HG02623 (cell line): ENCODE measurements around the gene ABCC10.

Experiments
- ATAC-seq: cut with Tn5 transposase; IDR thresholded peaks from one replicate; pipeline ENCODE4 v1.9.1; 2021; ENCODE audit warnings: moderate library complexity; ENCODE audit not compliant: unreplicated experiment

Gene ABCC10

DNA sequence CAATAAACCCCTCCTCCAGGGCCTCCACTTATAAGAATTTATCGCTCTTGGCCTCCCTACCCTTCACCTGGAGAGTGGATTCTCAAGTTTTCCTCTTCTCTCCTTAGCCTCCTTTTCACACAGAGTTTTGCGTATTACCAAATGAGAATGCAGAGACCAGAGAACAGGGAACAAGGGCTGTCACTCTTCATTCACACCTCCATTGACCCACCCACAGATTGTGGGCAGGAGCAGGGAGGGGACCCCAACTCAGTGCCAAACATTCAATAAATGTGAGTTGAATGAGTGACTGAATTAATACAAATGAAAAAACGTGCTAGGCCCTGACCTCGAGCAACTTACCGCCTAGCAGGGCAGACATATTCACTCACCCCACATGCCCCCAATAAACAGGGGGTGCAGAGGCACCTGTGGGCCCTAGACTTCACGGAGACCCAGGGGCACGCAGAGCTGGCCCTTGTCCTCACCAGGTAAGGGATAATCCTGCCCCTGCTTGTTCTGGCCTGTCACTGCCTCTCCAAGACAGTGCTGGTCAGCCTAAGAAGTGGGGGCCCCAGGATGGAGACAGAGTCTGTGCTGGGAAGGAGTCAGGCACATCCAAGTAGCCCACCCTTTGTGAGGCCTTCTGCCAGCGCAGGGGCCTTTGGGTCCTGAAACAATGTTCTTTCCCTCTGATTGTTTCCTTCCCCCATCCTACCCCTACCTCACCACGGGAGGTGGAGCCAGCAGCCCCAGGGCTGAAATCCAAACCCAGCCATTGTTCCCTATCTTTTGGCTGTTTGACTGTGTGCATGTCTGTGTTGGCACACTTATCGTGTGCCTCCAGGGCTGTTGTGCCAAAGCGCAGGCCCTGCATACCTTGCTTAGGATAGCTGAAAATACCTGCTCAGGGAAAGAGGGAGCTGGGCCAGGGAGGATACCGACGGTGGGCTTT is 41.7 kb downstream of the ABCC10 start:
- no peak for ATAC-seq

DNA sequence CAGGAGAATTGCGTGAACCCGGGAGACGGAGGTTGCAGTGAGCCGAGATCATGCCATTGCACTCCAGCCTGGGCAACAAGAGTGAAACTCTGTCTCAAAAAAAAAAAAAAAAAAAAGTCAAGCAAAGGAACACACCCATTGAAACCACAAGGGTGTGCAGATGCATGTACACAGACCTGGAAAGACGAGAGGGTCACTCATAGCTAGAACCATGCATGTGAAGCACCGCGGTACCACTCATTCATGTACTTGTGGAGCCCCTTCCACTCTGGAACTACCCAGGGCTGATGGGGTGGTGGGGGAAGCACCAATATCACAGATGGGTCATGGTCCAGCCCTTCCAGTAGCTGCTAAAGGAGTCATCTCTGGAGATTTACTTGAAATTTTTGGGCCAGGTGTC is 42.6 kb downstream of the ABCC10 start:
- no peak for ATAC-seq

DNA sequence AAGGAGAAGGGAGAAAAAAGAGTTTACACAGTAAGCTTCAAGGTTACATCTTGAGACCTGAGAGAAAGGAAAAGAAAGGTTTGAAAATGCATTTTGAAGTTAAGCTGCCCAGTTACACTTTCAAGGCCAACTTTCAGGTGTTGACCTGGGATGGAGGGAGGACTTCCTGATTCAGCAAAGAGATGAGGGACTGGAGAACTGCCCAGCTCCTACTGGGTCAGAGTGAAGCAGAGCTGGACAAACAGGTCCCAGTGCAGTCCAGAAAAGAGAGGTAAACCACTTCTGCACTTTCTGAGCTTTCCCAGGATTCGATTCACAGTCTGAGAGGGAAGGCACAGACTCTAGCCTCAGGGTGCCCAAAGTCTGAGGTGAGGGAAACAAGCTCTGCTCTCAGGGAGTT is 44.1 kb downstream of the ABCC10 start:
- ATAC-seq, result no peak

DNA sequence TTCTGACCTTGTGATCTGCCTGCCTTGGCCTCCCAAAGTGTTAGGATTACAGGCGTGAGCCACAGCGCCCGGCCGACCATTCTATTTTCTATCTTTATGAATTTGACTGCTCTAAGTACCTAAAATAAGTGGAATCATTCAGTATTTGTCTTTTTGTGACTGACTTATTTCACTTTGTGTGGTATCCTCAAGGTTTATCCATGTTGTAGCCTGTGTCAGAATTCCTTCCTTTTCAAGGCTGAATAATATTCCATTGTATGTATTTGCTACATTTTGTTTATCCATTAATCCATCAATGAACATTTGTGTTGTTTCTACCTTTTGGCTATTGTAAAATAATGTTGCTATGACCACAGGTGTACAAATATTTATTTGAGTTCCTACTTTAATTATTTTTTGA is 45.2 kb downstream of the ABCC10 start:
- no peak for ATAC-seq

- ATAC-seq, result no peak
Measured at GRCh38 chr6:43475516-43475915, 48.2 kb downstream of the ABCC10 start.

- no peak for ATAC-seq
Measured at GRCh38 chr6:43476746-43477145, 49.4 kb downstream of the ABCC10 start.

DNA sequence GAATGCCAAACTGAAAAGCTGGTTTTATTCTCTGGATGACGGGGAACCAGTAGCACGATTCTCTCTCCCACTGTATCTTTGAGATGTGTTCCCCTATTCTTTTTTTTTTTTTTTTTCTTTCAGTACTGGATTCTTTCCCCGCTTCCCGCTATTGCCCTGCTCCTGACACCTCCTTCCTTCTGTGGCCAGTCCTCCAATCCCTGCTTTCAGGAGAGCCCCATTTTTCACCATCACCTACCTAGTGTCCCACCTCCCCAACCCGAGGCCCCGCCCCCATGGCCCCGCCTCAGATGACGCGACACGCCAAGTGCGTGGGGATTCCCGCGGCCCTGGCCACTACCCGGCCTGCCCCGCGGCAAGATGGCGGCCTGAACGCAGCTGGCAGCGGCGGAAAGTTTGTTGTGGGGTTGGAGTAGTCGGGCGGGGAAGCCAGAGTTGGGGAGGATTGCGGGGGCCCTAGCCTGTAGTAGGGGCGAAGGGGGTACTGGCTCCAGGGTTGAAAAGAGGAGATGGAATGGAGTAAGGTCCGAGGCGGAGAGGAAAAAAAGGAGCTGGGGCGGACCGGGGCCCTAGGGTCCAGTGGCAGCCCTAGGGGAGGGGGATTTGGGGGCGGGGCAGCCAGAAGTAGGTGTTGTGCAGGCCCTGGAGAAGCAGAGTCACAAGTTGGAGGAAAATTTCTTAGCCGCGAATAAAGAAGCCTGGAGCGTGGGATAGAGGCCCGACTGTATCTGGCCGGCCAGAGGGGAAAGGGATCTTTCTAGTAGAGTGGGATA is 50.1 kb downstream of the ABCC10 start, which contains the start of gene TJAP1:
Gene TJAP1 (plus strand): TSS at position 336 of the 773 bp plus-strand sequence. CDS start 21,432 bp downstream, outside the sequence.
- peak; percentile 99 for ATAC-seq

DNA sequence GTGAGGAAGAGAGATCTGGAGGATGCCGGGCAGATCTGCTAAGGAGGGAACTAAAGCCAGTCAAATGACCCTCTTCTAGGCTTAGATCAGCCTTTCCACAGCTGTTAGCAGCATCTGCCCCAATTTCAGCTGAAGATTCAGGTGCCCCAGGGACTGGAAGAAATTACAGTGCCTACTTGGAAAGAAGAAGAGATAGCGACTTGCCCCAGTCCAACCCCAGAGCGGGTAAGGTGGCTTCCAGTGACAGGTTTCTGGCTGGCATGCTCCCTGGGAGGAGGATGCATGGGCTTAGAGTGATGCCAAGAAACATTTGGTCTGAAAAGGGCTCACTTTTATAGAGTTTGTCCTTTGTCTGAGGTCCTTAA is 50.6 kb downstream of the ABCC10 start:
- ATAC-seq, result no peak

DNA sequence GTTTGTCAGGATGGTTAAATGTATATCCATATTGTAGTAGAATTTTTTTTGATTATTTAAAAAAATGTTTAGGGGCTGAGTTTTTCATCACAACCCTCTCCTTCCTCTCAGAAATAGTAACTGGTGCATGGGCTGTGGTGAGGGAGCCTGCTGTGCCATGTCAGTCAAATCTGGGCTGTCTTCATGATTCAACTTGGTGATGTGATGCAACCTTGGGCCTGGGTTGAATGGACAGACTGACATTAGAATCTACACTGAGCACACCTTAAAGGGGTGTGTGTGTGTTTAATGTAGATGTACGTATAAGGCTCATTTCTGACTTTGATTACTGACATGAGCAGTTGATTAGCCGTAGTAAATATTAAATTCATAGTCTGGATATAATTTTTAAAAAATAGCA is 53.7 kb downstream of the ABCC10 start:
- no peak for ATAC-seq

GRCh38 chr6:43481591-43482236 is 54.4 kb downstream of the ABCC10 start:
- ATAC-seq, result no peak

- ATAC-seq, result no peak
Measured at GRCh38 chr6:43488667-43489276, 61.4 kb downstream of the ABCC10 start.

DNA sequence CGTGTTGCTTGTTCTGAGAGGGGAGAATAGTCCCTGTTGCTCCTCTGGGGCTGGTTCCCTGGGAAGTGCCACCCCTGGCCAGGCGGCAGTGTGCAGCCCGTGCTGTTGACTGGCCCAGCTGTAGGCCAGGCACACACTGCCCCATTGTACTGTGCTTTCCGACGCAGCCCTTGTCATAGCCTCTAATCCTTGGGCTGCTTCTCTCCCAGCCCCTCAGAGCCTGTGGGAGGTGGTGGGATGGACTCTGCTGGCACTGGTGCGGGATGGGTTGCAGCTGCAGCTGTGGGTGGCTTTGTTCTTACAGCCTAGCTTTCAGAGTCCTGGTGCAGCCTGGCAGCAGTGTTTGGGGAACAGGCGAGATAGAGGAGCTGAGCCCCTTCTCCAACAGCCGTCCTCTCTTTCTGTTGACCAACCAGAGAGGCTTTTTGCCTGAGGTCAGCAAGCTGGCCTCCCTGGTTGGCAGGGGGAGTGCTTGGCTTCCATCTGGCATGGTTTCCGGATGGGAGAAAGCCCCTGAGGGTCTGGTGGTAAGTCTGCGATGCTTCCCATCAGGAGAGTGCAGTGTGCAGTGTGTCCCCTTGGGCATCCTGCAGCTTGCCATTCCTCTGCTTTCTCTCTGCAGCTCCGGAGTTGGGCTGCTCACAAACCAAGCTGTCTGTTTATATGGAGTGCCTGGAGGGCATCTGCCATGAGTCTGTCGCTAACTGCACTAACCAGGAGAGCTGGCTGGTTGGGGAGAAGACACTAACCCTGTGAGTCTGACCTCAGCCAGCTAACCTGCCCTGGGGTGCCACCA is 62.1 kb downstream of the ABCC10 start:
- ATAC-seq, result no peak

GRCh38 chr6:43490523-43490939 is 63.2 kb downstream of the ABCC10 start:
- no peak for ATAC-seq

DNA sequence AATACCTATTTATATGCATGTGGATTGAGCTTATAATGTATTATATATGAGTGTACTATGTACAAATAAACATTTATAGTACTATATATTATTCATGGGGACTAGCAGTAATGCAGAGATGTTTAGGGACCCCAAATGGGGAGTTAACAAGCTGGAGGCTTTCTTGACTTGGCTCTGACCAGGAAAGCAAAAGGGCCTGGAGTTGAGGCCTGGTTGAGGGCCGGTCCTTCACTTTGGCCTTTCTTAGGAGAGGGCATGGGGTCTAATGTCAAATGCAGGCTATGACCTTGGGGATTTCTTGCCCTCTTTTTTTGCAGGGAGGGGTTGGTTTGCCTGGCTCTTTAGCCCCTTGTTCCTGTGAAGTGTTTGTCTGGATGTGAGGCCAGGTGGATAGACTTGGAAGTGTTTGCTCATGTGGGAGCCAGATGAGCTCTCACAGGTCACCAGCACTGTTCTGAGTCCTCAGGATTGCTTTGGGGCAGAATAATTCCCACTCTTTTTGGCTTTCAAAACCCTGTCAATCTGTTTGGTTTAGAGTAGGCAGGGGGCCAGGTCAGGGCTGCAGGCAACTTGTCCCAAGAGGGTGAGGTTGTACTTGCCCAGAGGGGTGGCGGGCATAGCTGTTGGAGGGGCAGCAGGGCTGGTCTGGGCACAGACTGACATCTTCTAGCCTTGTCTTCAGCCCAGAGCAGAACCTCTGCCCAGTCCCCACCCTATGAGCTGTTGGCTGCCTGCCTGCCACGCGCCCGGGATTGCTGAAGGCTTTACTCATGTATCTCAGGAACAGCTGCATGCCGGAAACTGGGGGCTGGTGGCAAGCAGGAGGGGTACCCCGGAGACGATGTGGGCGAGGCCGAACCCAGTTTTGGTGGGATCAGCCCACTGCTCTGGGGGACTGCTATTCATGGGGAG is 64.7 kb downstream of the ABCC10 start:
- no peak for ATAC-seq

DNA sequence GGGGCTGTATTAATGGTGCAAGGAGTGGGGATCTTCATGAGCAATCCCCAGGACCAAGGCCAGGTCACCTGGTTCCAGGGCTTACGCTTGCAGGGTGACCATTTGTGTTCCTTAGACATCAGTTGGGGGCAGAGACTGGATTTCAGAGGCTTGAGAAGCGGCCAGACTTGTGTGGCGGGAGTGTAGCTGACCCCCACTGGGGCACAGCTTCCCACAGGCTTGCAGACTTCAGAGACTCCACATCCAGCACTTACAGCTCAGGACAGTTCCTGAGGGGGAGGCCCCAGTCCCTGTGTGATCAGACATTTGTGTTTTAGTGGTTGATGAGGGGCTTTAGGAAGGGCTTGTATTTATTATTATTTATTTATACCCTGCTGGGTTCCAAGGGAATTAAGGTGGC is 65.3 kb downstream of the ABCC10 start:
- ATAC-seq, result no peak

DNA sequence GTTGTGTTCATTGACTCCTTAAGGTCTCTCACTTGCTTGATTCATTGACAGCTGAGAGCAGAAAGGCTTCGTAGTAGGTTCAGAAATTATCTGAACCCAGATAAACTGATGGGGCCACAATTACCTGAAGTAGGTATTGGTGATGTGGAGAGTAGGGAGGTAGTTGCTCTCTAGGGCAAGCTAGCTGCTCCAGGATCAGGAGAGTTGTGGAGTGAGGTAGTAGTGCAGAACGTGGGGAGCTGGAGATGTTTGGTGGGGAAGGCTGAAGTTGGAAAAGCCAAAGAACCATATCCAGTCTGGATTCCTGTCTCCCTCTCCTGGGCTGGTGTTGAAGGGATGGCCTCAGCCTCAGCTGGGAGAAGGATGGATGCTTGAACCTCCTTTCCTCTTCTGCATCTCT is 65.9 kb downstream of the ABCC10 start:
- ATAC-seq, result no peak

GRCh38 chr6:43493833-43494232 is 66.5 kb downstream of the ABCC10 start:
- ATAC-seq, result no peak

DNA sequence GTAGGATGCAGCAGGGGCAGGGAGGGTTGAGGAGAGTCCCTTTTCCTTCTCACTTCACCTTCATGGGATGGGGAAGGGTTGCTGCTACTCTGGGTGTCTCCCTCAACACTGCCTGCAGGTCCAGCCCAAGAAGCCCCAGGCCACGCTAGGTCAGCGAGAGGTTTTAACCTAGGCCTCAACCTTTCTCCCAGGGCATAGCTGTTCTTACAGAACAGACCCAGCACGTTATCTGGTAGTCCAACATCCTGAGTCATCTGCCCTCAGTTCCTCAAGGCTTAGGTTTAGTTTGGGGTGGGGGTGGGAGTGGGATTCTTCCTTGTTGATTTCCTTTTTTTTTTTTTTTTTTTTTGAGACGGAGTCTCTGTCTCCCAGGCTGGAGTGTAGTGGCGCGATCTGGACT is 67.0 kb downstream of the ABCC10 start:
- no peak for ATAC-seq

DNA sequence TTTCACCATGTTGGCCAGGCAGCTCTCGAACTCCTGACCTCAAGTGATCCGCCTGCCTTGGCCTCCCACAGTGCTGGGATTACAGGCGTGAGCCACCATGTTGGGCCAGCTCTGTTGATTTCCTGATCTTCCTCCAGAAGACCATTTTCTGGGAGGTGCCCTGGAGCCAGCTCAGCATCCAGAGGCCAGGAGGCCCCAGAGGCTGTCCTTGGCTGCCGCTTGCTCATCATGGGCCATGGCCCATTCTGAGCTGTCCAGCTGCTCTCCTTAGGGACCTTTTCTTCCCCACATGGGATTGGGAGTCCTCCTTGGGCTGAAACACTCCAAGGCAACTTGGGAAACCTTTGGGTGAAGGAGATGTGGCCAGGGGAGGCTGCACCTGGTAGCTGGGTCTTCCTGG is 67.4 kb downstream of the ABCC10 start:
- ATAC-seq, result no peak
